Measurements from ENCODE around the gene ATP1A4.
A peak's percentile ranks its signal among the peaks of the same experiment; 100 is the strongest.

The ATP1A4 gene

GRCh38 chr1:160207771-160208556 is 56.6 kb downstream of the ATP1A4 start:
- no peak overlapping the region for H3K4me3 Mint-ChIP-seq
- no peaks in the 10 kb centered on the region for H3K27me3 Mint-ChIP-seq
- peak overlapping the region; percentile 42 for H3K27ac Mint-ChIP-seq
- H3K4me1 Mint-ChIP-seq (ENCODE audit: low read depth) = peaks cover 54% of the 10 kb centered on the region
- peaks cover 45% of the 10 kb centered on the region for H3K36me3 Mint-ChIP-seq (ENCODE audit: low read depth)
- H3K9me3 Mint-ChIP-seq = no peaks in the 10 kb centered on the region

GRCh38 chr1:160208557-160209320 is 57.3 kb downstream of the ATP1A4 start:
- Mint-ChIP-seq H3K36me3 (ENCODE audit: low read depth) (peaks cover 53% of the 10 kb centered on the region), H3K27me3 (no peaks in the 10 kb centered on the region), H3K4me3 (no peak overlapping the region), H3K4me1 (ENCODE audit: low read depth) (peaks cover 54% of the 10 kb centered on the region), H3K9me3 (no peaks in the 10 kb centered on the region), H3K27ac (peak overlapping the region; percentile 59)

- Mint-ChIP-seq H3K27ac (peak overlapping the region; percentile 59), H3K36me3 (ENCODE audit: low read depth) (peaks cover 59% of the 10 kb centered on the region), H3K4me3 (no peak overlapping the region), H3K9me3 (no peaks in the 10 kb centered on the region), H3K27me3 (no peaks in the 10 kb centered on the region), H3K4me1 (ENCODE audit: low read depth) (peaks cover 47% of the 10 kb centered on the region)
These were observed 58.1 kb downstream of the ATP1A4 start for GRCh38 chr1:160209321-160210046.

DNA sequence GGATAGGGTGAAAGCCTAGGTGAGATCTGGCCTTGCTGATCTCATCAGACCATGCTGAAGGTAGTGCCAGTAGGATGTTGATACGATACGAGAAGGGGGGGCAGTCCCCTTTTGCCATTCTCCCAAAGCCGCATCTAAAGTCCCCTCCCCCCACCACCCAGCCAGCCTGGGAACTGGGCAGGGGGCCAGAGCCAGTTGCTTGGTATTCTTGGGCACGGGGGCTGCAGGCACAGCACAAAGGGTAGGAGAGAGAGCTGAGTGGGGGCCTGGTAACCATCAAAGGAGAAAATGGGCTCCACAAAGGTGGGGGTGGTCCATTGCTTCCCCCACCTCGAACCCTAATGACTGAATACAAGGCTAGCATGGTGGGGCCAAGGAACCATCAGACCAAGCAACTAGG is 59.2 kb downstream of the ATP1A4 start:
- Mint-ChIP-seq H3K36me3 (ENCODE audit: low read depth) (peaks cover 70% of the 10 kb centered on the region), H3K9me3 (no peaks in the 10 kb centered on the region), H3K4me1 (ENCODE audit: low read depth) (peaks cover 43% of the 10 kb centered on the region), H3K27me3 (no peaks in the 10 kb centered on the region), H3K27ac (no peak overlapping the region), H3K4me3 (no peak overlapping the region)

- H3K4me1 Mint-ChIP-seq (ENCODE audit: low read depth) = peaks cover 40% of the 10 kb centered on the region
- H3K4me3 Mint-ChIP-seq = no peak overlapping the region
- no peaks in the 10 kb centered on the region for H3K27me3 Mint-ChIP-seq
- peak overlapping the region; percentile 9 for H3K27ac Mint-ChIP-seq
- H3K36me3 Mint-ChIP-seq (ENCODE audit: low read depth) = peaks cover 77% of the 10 kb centered on the region
- H3K9me3 Mint-ChIP-seq = no peaks in the 10 kb centered on the region
These were observed 59.8 kb downstream of the ATP1A4 start for GRCh38 chr1:160211046-160211790.

DNA sequence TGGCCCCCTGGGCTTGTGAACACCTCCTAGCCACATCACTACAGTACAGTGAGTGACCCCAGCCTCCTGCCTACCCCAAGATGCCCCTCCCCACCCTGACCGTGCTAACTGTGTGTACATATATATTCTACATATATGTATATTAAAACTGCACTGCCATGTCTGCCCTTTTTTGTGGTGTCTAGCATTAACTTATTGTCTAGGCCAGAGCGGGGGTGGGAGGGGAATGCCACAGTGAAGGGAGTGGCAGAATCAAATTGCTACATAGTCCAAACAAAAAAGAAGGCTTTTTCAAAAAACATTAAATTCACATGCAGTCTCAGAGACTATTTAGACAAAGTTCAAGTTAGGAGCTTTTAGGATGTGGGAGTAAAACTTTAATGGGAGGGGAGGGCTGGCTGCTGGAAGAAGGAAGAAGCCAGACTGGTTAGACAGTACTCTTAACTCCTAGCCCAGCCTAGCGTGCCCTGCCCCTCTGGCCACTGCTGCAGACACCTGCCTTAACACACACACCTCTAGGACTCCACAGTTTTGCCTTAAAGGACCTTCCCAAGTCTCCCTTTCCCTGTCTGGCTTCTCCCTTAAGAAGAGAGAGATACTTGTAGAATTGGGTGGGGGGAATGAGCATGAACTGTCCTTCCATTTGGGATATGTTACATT is 63.2 kb downstream of the ATP1A4 start:
- H3K9me3 Mint-ChIP-seq = no peaks in the 10 kb centered on the region
- no peaks in the 10 kb centered on the region for H3K27me3 Mint-ChIP-seq
- H3K27ac Mint-ChIP-seq = peak overlapping the region; percentile 2
- H3K4me1 Mint-ChIP-seq (ENCODE audit: low read depth) = peaks cover 9% of the 10 kb centered on the region
- no peak overlapping the region for H3K4me3 Mint-ChIP-seq
- peaks cover 87% of the 10 kb centered on the region for H3K36me3 Mint-ChIP-seq (ENCODE audit: low read depth)

GRCh38 chr1:160216301-160216700 is 64.9 kb downstream of the ATP1A4 start:
- Mint-ChIP-seq H3K36me3 (ENCODE audit: low read depth) (peaks cover 86% of the 10 kb centered on the region), H3K4me1 (ENCODE audit: low read depth) (no peaks in the 10 kb centered on the region), H3K4me3 (no peak overlapping the region), H3K9me3 (no peaks in the 10 kb centered on the region), H3K27me3 (no peaks in the 10 kb centered on the region), H3K27ac (peak overlapping the region; percentile 17)

- Mint-ChIP-seq H3K4me1 (ENCODE audit: low read depth) (no peaks in the 10 kb centered on the region), H3K36me3 (ENCODE audit: low read depth) (peaks cover 86% of the 10 kb centered on the region), H3K27ac (no peak overlapping the region), H3K27me3 (no peaks in the 10 kb centered on the region), H3K9me3 (no peaks in the 10 kb centered on the region), H3K4me3 (no peak overlapping the region)
These were observed 66.2 kb downstream of the ATP1A4 start for GRCh38 chr1:160217481-160218051.

DNA sequence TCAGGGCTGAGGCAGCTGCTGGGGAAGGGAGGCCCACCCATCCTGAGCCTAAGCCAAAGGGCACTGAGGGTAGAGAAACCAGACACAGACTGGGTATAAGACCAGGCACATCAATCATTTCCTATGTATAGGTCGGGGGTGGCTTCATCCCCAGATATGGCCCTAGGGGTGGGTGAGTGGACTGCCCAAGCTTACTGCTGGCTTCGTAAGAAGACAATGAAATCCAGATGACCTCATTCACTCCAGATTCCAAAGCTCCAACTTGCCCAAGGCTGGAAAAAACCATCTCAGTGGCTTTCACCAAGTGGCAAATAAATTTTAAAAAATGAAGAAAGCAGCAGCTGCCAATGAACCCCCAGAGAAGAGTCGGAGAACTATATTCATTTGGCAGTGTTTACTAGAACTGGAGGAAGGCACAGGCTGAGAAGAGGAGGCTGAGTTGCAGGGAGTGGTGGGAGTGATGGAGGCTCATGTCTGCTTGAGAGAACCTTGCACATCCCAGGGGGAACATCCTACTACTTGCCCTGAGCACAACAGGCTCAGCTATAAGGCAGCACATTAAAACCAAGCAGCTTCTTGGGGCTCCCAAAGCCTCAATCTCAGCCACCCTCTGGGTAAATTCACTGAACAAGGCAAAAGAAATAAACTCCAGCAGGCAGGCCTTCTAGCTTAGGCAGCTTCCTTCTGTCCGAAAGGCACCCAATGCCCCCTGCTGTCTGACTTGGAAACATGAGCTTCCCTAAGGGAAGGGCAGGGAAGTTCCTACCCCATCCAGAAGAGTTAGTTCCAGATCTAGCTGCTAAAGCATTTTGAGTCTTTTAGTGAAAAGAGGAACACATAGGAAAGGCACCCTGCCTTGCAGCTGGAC is 67.9 kb downstream of the ATP1A4 start:
- Mint-ChIP-seq H3K27ac (no peak overlapping the region), H3K4me3 (no peak overlapping the region), H3K27me3 (no peaks in the 10 kb centered on the region), H3K4me1 (ENCODE audit: low read depth) (no peaks in the 10 kb centered on the region), H3K9me3 (no peaks in the 10 kb centered on the region), H3K36me3 (ENCODE audit: low read depth) (peaks cover 82% of the 10 kb centered on the region)

DNA sequence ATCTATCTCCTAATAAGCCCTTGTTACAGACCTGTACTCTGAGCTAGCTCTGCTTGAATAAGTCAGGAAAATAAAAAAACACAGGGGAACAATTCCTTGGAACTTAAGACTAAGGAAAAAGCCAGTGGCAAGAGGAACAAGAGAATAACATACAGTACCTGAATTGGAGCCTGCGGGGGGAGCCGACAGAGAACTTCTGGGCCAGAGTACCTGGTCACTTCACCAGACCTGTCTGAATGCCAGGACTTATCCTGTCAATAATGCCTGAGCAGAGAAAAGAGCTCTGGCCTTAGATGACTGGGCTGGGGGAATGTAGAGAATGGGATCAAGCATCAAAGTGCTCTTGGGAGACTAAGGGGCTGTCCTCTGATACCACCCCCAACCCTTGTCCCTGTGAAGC is 68.9 kb downstream of the ATP1A4 start:
- H3K27ac Mint-ChIP-seq = peak overlapping the region; percentile 8
- H3K4me3 Mint-ChIP-seq = no peak overlapping the region
- H3K36me3 Mint-ChIP-seq (ENCODE audit: low read depth) = peaks cover 75% of the 10 kb centered on the region

GRCh38 chr1:160221089-160221488 is 69.7 kb downstream of the ATP1A4 start:
- peaks cover 67% of the 10 kb centered on the region for H3K36me3 Mint-ChIP-seq (ENCODE audit: low read depth)
- H3K4me1 Mint-ChIP-seq (ENCODE audit: low read depth) = no peaks in the 10 kb centered on the region
- H3K9me3 Mint-ChIP-seq = no peaks in the 10 kb centered on the region
- no peak overlapping the region for H3K4me3 Mint-ChIP-seq
- H3K27ac Mint-ChIP-seq = no peak overlapping the region
- H3K27me3 Mint-ChIP-seq = no peaks in the 10 kb centered on the region

More for the DNA sequence above, 68.9 kb downstream of the ATP1A4 start:
- no peaks in the 10 kb centered on the region for H3K4me1 Mint-ChIP-seq (ENCODE audit: low read depth)
- no peaks in the 10 kb centered on the region for H3K9me3 Mint-ChIP-seq
- no peaks in the 10 kb centered on the region for H3K27me3 Mint-ChIP-seq

- Mint-ChIP-seq H3K27ac (no peak overlapping the region), H3K36me3 (ENCODE audit: low read depth) (peaks cover 56% of the 10 kb centered on the region), H3K27me3 (no peaks in the 10 kb centered on the region), H3K9me3 (no peaks in the 10 kb centered on the region), H3K4me3 (no peak overlapping the region), H3K4me1 (ENCODE audit: low read depth) (no peaks in the 10 kb centered on the region)
These were observed 71.1 kb downstream of the ATP1A4 start for GRCh38 chr1:160222546-160222945.

DNA sequence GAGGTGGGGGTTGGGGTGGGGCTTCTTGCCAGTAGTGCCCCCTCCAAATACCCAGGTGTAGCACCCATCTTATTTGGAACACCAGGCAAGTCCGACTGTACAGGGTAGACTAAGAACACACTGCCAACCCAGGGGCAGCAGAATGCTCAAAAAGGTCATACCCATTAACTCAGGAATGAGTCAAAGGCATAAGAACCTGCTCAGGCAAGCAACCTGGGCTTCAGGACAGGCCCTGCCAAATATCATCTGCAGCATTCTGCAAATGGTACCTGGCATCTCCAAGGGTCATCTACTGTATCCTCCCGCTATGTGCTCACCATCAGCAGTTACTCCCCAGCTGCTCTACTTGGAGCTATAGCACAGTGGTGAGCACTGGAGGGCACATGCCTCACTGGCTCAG is 73.2 kb downstream of the ATP1A4 start:
- Mint-ChIP-seq H3K27ac (no peak overlapping the region), H3K36me3 (ENCODE audit: low read depth) (peaks cover 56% of the 10 kb centered on the region), H3K4me3 (no peak overlapping the region)

More for the DNA sequence above, 73.2 kb downstream of the ATP1A4 start:
- Mint-ChIP-seq H3K27me3 (no peaks in the 10 kb centered on the region), H3K9me3 (no peaks in the 10 kb centered on the region), H3K4me1 (ENCODE audit: low read depth) (no peaks in the 10 kb centered on the region)

All from stimulated activated naive CD8-positive, alpha-beta T cell treated with anti-CD3 and anti-CD28 coated beads, Interleukin-15, Interleukin-2, amounts not matched to agents 100 ng/mL and 50 ng/mL, for 24 hours (primary cell).